ENCODE results near the gene SH2B2. TPM values are rescaled to one million over a fixed set of nuclear protein-coding genes. Genes with fewer than 3 reads are reported as not detected.

SH2B2 gene
- total RNA-seq, 3 donors from 2014 or later: 1.6 to 6.6 (median 4.0) TPM

- Histone ChIP-seq H3K27ac (no peak overlapping the region), H3K4me1 (no peaks in the 10 kb centered on the region), H3K4me3 (no peak overlapping the region), H3K27me3 (no peaks in the 10 kb centered on the region), H3K36me3 (no peaks in the 10 kb centered on the region), H3K9me3 (no peaks in the 10 kb centered on the region)
- intact Hi-C loops (cut with DNase I; ENCODE audit: low total_unique reads): no loop called here
- DNase-seq (ENCODE audit: low spot score in 2 of 2): no peak
- TF ChIP-seq POLR2AphosphoS5 (IDR thresholded peaks at IDR 0.05) (no peak), POLR2A (IDR thresholded peaks at IDR 0.05) (no peak), CTCF (IDR thresholded peaks at IDR 0.05) (no peak)
Observed at GRCh38 chr7:102313997-102314780, 27.5 kb downstream of the SH2B2 start.

GRCh38 chr7:102317231-102318059 lies 30.8 kb downstream of the SH2B2 start:
- DNase-seq (ENCODE audit: low spot score in 2 of 2): no peak
- TF ChIP-seq POLR2AphosphoS5 (IDR thresholded peaks at IDR 0.05) (no peak), CTCF (IDR thresholded peaks at IDR 0.05) (no peak), POLR2A (IDR thresholded peaks at IDR 0.05) (no peak)

GRCh38 chr7:102318482-102318971 lies 31.9 kb downstream of the SH2B2 start:
- no peak overlapping the region for H3K4me3 ChIP-seq
- intact Hi-C loops (cut with DNase I; ENCODE audit: low total_unique reads): no loop called here
- TF ChIP-seq POLR2AphosphoS5 (IDR thresholded peaks at IDR 0.05) (no peak), POLR2A (IDR thresholded peaks at IDR 0.05) (no peak), CTCF (IDR thresholded peaks at IDR 0.05) (peak in 1 of 3 donors; percentile 9)
- H3K9me3 ChIP-seq: no peaks in the 10 kb centered on the region
- H3K4me1 ChIP-seq: no peaks in the 10 kb centered on the region
- peak overlapping the region in 1 of 2 donors; percentile 35 for H3K27ac ChIP-seq
- no peak for DNase-seq (ENCODE audit: low spot score in 2 of 2)
- no peaks in the 10 kb centered on the region for H3K27me3 ChIP-seq
- H3K36me3 ChIP-seq: no peaks in the 10 kb centered on the region

More at GRCh38 chr7:102317231-102318059, 30.8 kb downstream of the SH2B2 start:
- no peaks in the 10 kb centered on the region for H3K36me3 ChIP-seq
- no peaks in the 10 kb centered on the region for H3K27me3 ChIP-seq
- no peaks in the 10 kb centered on the region for H3K4me1 ChIP-seq
- no peak overlapping the region for H3K4me3 ChIP-seq
- intact Hi-C loops (cut with DNase I; ENCODE audit: low total_unique reads): no loop called here
- H3K9me3 ChIP-seq: no peaks in the 10 kb centered on the region
- no peak overlapping the region for H3K27ac ChIP-seq

GRCh38 chr7:102319671-102320070 lies 33.0 kb downstream of the SH2B2 start:
- H3K27me3 ChIP-seq: no peaks in the 10 kb centered on the region
- H3K4me1 ChIP-seq: no peaks in the 10 kb centered on the region
- H3K9me3 ChIP-seq: no peaks in the 10 kb centered on the region
- intact Hi-C loops (cut with DNase I; ENCODE audit: low total_unique reads): no loop called here
- H3K36me3 ChIP-seq: no peaks in the 10 kb centered on the region
- TF ChIP-seq CTCF (IDR thresholded peaks at IDR 0.05) (no peak), POLR2AphosphoS5 (IDR thresholded peaks at IDR 0.05) (no peak), POLR2A (IDR thresholded peaks at IDR 0.05) (no peak)
- peak overlapping the region in 1 of 2 donors; percentile 35 for H3K27ac ChIP-seq
- no peak overlapping the region for H3K4me3 ChIP-seq
- DNase-seq (ENCODE audit: low spot score in 2 of 2): no peak

- no peak for DNase-seq (ENCODE audit: low spot score in 2 of 2)
- no peak overlapping the region for H3K4me3 ChIP-seq
Observed at GRCh38 chr7:102320181-102320580, 33.5 kb downstream of the SH2B2 start.

More at GRCh38 chr7:102320181-102320580, 33.5 kb downstream of the SH2B2 start:
- H3K4me1 ChIP-seq: no peaks in the 10 kb centered on the region
- H3K27me3 ChIP-seq: no peaks in the 10 kb centered on the region
- TF ChIP-seq CTCF (IDR thresholded peaks at IDR 0.05) (no peak), POLR2A (IDR thresholded peaks at IDR 0.05) (no peak), POLR2AphosphoS5 (IDR thresholded peaks at IDR 0.05) (no peak)
- intact Hi-C loops (cut with DNase I; ENCODE audit: low total_unique reads): no loop called here
- no peak overlapping the region for H3K27ac ChIP-seq
- no peaks in the 10 kb centered on the region for H3K36me3 ChIP-seq
- H3K9me3 ChIP-seq: no peaks in the 10 kb centered on the region
